SU-DHL-6 (cell line): ENCODE data around the gene CYP2J2.

ENCODE experiments used
- H2AFZ ChIP-seq: fragments of 200-600 bp; sonication (generic); 2 replicates; pipeline ENCODE4 v1.6.1; 2014; ENCODE audit warnings: low read depth, mild to moderate bottlenecking, moderate library complexity, mixed read lengths, antibody characterized with exemption, low read length; ENCODE audit not compliant: severe bottlenecking
- H3F3A ChIP-seq: fragments of 200-600 bp; shearing (Covaris generic); 2 replicates; pipeline ENCODE4 v1.6.0; 2016; ENCODE audit warnings: antibody characterized with exemption, mild to moderate bottlenecking; ENCODE audit not compliant: insufficient read depth
- H3K27ac ChIP-seq: fragments of 200-600 bp; sonication (generic); 2 replicates; pipeline ENCODE4 v1.5.1; 2016; ENCODE audit warnings: low read depth, mild to moderate bottlenecking, low read length, moderate library complexity, mixed read lengths
- H3K27me3 ChIP-seq: fragments of 200-600 bp; sonication (generic), shearing (Covaris generic); 2 replicates; pipeline ENCODE4 v1.6.0; 2014; ENCODE audit warnings: mild to moderate bottlenecking, low read length
- H3K36me3 ChIP-seq: fragments of 200-600 bp; sonication (generic); 2 replicates; pipeline ENCODE4 v1.6.1; 2014; ENCODE audit warnings: mild to moderate bottlenecking, low read length, mixed read lengths
- H3K4me2 ChIP-seq: fragments of 300-600, 200-600 bp; shearing (Covaris generic), sonication (generic); 2 replicates; pipeline ENCODE4 v1.6.0; 2014; ENCODE audit warnings: low read length, low read depth, mild to moderate bottlenecking; ENCODE audit not compliant: poor library complexity, severe bottlenecking
- H3K4me3 ChIP-seq: fragments of 200-600 bp; sonication (generic); 2 replicates; pipeline ENCODE4 v1.5.1; 2014; ENCODE audit warnings: antibody characterized with exemption, low read length, mild to moderate bottlenecking, mixed read lengths; ENCODE audit not compliant: insufficient read depth, poor library complexity, severe bottlenecking
- H3K79me2 ChIP-seq: fragments of 200-600 bp; sonication (generic); 2 replicates; pipeline ENCODE4 v1.6.1; 2014; ENCODE audit warnings: mild to moderate bottlenecking, low read length, moderate library complexity; ENCODE audit not compliant: insufficient read depth
- H3K9ac ChIP-seq: fragments of 200-600 bp; sonication (generic); 2 replicates; pipeline ENCODE4 v1.7.0; 2014; ENCODE audit warnings: mild to moderate bottlenecking, low read length
- H3K9me2 ChIP-seq: fragments of 200-600 bp; sonication (generic); replicated peaks from 2 replicates; pipeline ENCODE4 v1.6.1; 2014; ENCODE audit warnings: low read length; ENCODE audit not compliant: insufficient read depth
- H3K9me3 ChIP-seq: fragments of 200-600 bp; sonication (generic); 2 replicates; pipeline ENCODE4 v1.6.1; 2014; ENCODE audit warnings: low read length, mixed read lengths; ENCODE audit not compliant: insufficient read depth
- H4K20me1 ChIP-seq: fragments of 200-600 bp; sonication (generic); 2 replicates; pipeline ENCODE4 v1.6.1; 2014; ENCODE audit warnings: low read depth, mild to moderate bottlenecking, antibody characterized with exemption, low read length, moderate library complexity, mixed read lengths
- EZH2phosphoT487 ChIP-seq: fragments of 200-600 bp; sonication (generic), shearing (Covaris generic); conservative IDR thresholded peaks from 2 replicates; pipeline ENCODE4 v1.6.1; 2018; ENCODE audit warnings: mild to moderate bottlenecking, antibody characterized with exemption, low read length, moderate library complexity, mixed read lengths
- TF ChIP-seq, protein P1 (sequence below): fragments of 200-600 bp; sonication (generic); IDR thresholded peaks from one replicate; pipeline ENCODE4 v1.5.1; 2017; ENCODE audit warnings: antibody characterized with exemption, mild to moderate bottlenecking, low read length, moderate library complexity; ENCODE audit not compliant: insufficient read depth, poor library complexity, severe bottlenecking

The CYP2J2 gene

GRCh38 chr1:59926381-59927123 is at the start of gene CYP2J2:
Gene CYP2J2 (minus strand): TSS chr1:59926773. CDS start chr1:59926746, 27 bp downstream.
- Histone ChIP-seq H3K9me2 (no peaks in the 10 kb centered on the region), H3K79me2 (no peaks in the 10 kb centered on the region), H3K36me3 (no peaks in the 10 kb centered on the region), H4K20me1 (no peaks in the 10 kb centered on the region), H3K27me3 (no peaks in the 10 kb centered on the region; the same call in 1 of the 2 replicates), H3K9ac (peak within 1 kb of the TSS; percentile 57), H2AFZ (peak within 1 kb of the TSS; percentile 99), H3K9me3 (no peaks in the 10 kb centered on the region), H3F3A (no peaks in the 10 kb centered on the region), H3K4me3 (peak within 1 kb of the TSS; percentile 61), H3K27ac (no peak within 1 kb of the TSS), H3K4me2 (peak within 1 kb of the TSS; percentile 80)
- TF ChIP-seq, protein P1, sequence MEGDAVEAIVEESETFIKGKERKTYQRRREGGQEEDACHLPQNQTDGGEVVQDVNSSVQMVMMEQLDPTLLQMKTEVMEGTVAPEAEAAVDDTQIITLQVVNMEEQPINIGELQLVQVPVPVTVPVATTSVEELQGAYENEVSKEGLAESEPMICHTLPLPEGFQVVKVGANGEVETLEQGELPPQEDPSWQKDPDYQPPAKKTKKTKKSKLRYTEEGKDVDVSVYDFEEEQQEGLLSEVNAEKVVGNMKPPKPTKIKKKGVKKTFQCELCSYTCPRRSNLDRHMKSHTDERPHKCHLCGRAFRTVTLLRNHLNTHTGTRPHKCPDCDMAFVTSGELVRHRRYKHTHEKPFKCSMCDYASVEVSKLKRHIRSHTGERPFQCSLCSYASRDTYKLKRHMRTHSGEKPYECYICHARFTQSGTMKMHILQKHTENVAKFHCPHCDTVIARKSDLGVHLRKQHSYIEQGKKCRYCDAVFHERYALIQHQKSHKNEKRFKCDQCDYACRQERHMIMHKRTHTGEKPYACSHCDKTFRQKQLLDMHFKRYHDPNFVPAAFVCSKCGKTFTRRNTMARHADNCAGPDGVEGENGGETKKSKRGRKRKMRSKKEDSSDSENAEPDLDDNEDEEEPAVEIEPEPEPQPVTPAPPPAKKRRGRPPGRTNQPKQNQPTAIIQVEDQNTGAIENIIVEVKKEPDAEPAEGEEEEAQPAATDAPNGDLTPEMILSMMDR, result no peak
- no peak for TF ChIP-seq EZH2phosphoT487

- Histone ChIP-seq H3K36me3 (no peaks in the 10 kb centered on the region), H3K27ac (no peak overlapping the region), H3K9me2 (no peaks in the 10 kb centered on the region), H4K20me1 (no peaks in the 10 kb centered on the region), H3K4me2 (no peak overlapping the region), H3K9ac (no peak overlapping the region), H3K27me3 (no peaks in the 10 kb centered on the region), H3K79me2 (no peaks in the 10 kb centered on the region), H3K4me3 (no peak overlapping the region), H3K9me3 (no peaks in the 10 kb centered on the region), H3F3A (no peaks in the 10 kb centered on the region), H2AFZ (no peak overlapping the region)
- TF ChIP-seq EZH2phosphoT487, result no peak
- TF ChIP-seq, protein P1, result no peak
Measured at GRCh38 chr1:59973719-59974118, 47.1 kb upstream of the CYP2J2 start.

- Histone ChIP-seq H3K9me3 (no peaks in the 10 kb centered on the region), H3K4me3 (no peak overlapping the region), H3K79me2 (no peaks in the 10 kb centered on the region), H3K27me3 (no peaks in the 10 kb centered on the region), H3K36me3 (no peaks in the 10 kb centered on the region), H3F3A (no peaks in the 10 kb centered on the region), H3K27ac (no peak overlapping the region), H2AFZ (no peak overlapping the region), H3K4me2 (no peak overlapping the region), H3K9ac (no peak overlapping the region), H3K9me2 (no peaks in the 10 kb centered on the region), H4K20me1 (no peaks in the 10 kb centered on the region)
- TF ChIP-seq EZH2phosphoT487, result no peak
- TF ChIP-seq, protein P1, result no peak
Measured at GRCh38 chr1:59972216-59972927, 45.8 kb upstream of the CYP2J2 start.
